GM18520 (cell line): ENCODE data around the gene UBE2V1.
"Not testable (repeated sequence)": the region's sequence is repeated elsewhere in the genome, so short reads cannot be mapped to it uniquely, and the experiment has no call there.

Experiments
- ATAC-seq: cut with Tn5 transposase; IDR thresholded peaks from one replicate; pipeline ENCODE4 v1.9.1; 2021; ENCODE audit not compliant: unreplicated experiment

Gene UBE2V1

DNA sequence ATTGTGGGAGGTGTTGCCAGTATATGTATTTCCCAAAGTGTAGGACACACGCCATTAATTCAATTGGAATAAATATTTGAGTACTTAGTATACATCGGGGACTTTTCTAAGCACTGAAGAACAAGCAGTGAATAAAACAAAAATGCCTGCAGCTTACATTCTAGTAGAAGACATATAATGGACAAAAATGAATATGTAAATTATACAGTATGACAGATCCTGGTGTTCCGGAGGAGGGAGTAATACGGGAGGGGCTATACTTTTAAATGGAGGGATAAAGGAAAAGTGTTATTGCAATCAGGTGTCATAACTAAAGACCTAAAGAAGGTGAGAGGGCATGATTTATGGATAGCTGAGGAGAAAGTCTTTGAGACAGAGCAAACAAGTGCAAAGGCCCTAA is 15.1 kb downstream of the UBE2V1 start:
- no peak for ATAC-seq

DNA sequence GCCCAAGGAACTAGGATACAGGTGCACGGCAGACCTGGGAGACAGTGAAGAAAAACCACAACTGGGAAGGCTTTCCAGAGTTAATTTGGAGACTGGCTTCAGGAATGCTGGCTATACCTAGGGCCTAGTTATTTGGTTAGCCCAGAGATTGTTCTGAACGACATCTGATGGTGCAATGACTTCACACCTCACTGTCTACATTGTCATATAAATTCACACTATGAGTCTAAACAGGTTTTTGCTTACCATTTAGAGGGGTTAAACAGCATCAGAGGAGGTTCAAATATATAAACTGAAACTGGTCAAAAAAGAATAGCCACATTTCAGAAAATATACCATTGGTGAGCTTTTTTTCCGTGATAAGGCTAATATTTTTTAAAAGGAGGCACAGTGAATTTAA is 16.7 kb downstream of the UBE2V1 start:
- no peak for ATAC-seq

DNA sequence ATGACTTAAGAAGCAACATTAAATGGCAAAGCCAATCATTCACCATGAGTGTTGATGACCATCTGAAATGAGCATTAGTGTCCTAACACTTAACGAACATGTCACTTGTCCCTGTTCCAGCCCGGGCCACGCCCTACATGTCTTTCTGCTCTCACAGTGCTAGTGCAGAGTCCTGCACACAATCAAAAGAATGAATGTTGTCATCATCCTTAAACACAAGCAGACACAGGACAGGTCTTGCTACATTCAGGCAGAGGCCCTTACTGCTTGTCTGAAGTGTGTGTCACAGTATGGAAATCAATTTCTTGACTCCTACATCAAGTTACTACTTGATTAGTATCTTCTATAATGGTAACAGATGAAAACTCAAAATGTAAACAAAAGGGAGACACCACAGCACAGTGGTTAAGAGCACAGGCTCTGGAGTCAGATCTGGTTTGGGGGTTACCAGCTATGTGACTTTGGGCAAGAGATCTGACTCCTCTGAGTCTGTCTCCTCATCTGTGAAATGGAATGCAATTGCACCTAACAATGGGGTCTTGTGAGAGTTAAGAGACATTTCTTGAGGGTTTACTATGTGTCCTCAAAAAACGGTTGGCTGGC is 17.4 kb downstream of the UBE2V1 start:
- no peak for ATAC-seq

DNA sequence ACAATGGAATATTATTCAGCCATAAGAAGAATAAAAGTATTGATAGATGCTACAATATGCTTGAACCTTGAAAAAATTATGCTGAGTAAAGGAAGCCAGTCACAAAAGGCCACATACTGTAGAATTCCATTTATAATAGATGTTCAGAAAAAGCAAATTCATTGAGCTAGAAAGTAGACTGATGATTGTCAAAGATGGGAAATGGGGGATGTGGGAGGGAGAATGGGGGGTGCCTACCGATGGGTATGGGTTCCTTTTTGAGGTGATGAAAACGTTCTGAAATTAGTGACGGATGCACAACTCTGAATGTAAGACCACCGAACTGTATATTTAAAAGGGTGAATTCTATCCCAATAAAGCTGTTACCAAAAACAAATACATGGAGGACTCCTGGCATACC is 18.4 kb downstream of the UBE2V1 start:
- no peak for ATAC-seq

DNA sequence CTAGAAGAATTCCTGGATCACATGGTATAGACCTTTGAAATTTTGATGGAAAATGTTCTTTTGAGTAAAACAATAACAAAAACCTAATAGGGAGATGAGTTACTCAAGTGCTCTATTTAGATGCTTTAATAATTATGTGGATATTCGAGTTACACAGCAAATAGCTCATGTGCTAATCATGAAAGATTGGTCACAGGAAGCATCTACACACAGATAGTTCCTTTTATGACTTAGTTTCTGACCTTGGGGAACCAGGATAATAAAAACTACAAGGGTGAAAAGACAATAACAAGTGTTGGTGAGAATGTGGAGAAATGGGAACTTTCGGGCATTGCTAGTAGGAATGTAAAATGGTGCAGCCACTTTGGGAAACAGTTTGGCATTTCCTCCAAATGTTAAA is 19.7 kb downstream of the UBE2V1 start:
- no peak for ATAC-seq

DNA sequence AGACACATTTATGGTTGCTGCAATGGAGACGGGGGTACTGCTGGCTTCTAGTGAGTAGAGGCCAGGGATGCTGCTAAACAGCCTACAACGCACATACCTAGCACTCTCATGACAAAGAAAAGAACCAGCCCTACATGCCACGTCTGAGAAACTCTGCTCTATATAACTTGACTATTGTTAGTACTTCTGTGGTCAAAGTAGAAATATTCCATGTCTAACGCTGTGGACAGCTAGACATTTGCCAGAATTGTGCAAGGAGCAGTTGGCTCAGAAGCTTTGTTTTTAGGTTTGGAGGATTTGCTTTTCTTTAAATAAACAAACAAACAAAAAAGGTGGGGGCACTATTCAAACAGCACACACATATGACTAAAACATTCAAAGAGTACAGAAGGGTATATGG is 20.5 kb downstream of the UBE2V1 start:
- no peak for ATAC-seq

DNA sequence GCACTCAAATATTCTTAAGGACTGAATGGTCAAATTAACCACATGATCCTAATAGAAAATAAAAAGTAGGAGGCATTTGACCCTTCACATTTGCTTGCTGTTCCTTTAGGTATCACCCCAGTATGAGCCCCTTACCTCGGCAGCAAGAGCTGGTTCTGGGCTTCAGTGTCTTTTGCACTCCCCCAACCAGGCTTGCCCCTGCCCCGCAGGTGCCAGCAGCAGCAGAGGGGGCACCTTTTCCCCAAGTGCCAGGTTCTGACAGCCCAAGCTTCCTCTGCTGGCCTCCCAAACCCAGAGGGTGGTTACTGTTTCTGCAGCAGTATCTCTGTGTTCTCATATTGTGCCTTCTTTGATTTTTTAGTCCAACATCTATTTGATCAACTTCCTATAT is 23.2 kb downstream of the UBE2V1 start:
- no peak for ATAC-seq

DNA sequence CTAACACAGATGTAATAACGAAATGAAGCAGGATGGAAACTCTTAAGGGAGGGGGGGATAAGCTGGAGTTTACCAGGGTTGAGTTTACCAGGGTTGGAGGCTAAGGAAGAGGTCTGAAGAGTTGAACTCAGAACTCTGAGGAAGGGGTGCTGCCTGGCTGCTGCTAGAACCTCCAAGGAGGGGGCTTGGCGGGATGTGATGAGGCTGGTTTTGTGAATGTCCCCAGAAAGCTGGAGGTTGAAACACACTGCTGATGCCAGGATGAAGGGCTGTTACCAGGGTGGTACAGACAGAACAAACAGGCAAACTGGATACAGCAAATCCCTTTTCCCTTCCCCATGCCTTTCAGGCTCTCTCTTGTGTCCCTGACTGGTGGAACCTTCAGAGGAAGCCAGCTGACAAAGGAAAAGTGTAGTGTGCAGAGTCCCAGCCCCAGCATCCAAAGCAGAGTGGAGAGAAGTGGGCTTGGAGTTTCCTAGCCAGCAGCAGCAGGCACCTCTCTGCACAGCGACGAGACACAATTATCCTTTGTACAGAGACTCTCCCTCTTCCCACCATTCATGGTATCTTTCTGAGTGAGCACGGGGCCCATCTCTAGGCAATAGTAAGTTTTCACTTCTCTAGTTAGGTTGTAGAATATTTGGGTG is 23.7 kb downstream of the UBE2V1 start:
- ATAC-seq: no peak

DNA sequence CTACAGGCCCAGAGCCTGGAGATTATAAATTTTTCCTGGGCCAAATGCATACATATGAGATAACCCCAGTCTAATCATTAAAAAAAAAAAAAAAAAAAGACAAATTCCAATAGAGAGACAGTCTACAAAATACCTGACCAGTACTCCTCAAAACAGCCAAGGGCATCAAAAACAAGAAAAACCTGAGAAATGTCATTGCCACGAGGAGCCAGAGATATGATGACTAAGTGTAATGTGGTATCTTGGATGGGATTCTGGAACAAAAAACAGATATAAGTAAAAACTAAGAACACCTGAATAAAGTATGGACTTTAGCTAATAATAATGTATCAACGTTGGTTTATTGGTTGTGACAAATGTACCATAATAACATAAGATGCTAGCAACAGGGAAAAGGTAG is 24.9 kb downstream of the UBE2V1 start:
- ATAC-seq: no peak

DNA sequence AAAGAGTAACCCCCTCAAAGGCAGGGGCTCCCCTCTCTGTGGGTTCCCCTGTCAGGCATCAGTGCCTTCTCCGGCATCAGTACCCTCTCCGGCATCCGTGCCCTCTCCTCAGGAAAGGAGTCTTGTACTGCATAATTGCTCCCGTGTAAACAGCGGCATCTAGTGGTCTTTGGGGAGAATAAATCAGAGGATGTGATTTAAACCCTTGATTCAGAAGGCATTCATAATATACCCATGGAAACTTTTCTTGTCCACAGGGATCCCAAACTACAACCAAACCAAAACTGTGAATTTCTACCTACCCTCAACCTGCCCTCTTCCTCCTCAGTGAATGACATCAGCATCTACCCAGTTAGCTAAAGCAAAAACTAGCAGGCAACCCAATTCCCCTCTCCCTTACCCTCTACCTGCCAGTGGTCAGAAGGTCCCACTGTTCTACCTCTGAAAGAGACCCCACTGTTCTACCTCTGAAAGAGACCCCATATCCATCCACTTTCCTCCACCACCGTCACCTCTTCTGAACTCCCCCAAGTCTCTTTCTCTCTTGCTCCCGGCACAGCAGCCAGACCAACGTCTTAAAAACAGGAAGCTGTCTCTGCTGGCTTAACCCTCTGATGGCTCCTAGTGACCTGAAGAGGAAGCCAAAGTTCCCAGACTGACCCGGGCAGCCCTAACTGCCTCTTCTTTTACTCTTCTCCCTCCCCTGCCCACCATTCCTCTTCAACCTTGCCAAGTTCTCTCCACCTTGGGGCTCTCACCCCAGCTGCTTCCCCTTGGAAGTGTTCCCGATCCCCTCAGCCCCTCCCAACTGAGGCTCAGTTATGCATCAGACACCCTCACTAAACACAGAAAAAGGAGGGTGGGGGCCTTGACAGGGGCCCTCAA is 27.2 kb downstream of the UBE2V1 start:
- no peak for ATAC-seq

DNA sequence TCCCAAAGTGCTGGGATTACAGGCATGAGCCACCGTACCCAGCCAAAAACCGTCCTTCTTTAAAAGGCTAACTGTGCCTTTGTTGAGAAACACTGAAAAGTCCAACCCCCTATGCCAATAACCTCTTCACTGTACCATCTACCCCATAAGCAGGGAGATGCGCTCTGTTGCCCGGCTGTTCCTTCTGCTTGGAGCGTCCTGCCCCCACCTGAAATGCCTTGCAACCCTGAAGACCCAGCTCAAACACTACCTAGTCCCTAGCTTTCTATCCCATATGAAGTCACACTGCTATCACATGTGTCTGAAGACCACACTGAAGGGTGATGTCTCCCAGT is 27.8 kb downstream of the UBE2V1 start:
- ATAC-seq: no peak

DNA sequence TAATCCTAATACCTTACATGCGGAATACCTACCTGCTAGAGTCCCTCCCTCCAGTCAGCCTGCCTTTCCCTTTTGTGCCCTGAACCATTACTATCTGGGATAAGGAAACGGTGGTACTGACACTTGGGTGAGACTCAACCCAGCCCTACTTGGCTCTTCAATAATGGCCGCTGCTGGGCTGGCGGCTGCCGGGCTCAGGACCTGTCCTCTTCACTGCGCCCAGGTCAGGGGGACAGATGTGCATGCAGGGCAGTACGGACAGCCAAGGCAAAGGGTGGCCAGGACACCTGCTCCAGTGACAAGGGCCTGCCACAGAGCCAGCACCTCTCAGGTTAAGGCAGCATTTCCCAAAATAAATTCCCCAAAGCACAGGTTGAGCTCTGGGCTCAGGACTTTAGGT is 29.9 kb downstream of the UBE2V1 start:
- no peak for ATAC-seq

DNA sequence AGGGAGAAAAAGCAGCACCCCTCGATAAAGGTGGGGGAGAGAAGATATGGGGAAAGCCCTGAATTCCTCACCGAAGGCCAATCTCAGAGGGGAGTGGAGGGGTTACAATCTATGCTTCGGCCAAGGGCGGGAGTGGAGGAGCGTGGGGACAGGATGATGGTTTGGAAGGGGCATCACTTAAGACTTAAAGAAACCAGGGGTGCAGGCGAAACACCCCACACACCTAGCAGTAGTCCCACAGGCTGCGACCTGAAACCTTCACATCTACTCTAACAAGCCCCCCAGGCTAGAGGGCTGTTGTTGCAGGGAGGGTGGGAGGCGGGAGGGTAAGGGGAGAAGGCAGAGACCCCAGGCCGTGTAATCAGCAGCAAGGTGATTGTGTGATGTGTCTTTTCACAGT is 30.9 kb downstream of the UBE2V1 start:
- not testable (repeated sequence) for ATAC-seq

DNA sequence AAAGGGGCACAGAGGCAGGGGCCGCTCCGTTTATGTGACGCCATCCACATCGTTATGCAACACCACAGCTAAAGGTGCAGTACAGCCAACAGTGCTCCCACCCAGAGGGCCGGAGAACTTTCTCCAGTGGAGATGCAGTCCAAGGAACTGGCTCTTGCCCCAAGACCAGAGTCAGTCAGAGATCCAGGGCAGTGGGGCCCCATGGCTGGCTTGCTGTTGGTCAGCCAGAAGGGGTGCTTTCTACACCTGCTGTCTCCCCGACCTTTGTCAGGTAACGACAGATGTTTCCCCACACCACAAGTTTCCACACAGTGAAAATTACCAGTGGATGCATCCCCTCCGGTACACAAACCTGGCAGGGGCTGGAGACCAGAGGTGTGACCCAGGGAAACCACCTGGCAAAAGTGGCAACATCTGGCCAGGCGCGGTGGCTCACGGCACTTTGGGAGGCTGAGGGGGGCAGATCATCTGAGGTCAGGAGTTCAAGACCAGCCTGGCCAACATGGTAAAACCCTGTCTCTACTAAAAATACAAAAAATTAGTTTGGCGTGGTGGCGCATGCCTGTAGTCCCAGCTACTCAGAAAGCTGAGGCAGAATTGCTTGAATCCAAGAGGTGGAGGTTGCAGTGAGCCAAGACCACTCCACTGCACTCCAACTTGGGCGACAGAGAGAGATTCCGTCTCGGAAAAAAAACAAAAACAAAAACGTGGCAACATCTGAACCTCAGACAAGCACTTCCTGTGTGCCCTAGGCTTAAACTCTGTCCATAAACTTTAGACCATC is 34.9 kb downstream of the UBE2V1 start:
- no peak for ATAC-seq

DNA sequence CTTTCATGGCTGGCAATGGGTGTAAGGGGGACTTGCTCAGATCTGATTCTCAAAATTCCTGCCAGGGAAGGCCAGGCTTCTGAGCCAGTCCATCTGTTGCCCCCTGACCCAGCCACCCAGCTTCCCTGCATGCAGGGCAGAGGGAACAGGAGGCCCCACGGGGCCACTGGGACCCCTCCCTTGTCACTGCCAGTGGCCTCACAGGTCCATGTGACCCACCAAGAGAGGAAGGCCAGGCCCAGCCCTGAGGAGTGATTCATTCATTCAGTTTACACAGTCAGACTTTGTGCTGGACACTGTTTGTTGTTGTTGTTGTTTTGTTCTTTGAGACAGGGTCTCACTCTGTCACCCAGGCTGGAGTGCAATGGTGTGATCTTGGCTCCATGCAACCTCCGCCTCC is 39.5 kb downstream of the UBE2V1 start:
- no peak for ATAC-seq

DNA sequence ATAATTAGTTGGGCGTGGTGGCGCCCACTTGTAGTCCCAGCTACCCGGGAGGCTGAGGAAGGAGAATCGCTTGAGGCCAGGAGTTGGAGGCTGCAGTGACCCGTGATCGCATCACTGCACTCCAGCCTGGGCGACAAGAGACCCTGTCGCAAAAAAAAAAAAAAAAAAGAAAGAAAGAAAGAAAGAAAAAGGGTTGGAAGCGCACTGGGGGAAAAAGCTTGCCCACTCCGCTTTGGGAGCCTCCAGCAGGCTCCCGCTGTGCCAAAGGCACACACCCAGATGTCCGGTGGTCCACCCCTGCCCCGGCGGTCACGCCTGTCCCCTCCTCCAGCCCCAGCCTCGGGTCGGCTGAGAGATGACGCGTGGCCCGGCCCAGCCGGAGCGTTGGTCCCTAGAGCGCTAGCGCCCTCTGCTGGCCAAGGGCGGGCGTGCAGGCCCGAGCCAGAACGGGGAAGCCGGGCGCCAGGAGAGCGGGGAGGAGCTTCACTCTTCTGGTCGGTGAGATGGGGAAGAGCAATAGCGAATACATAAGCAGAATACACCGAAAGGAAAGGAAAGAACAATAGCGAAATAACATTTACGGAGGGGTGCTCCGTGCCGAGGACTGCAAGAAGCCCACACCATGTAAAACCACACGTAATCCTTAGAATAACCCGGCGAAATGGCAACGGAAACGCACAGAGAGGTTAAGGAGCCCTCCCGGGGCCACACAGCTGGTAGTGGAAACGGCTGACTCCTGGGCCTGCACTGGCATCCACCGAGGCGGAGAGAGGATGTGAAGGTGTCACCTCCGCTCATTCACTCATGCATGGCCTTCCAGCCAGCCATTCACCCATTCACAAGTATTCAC is 41.7 kb downstream of the UBE2V1 start:
- ATAC-seq: no peak

DNA sequence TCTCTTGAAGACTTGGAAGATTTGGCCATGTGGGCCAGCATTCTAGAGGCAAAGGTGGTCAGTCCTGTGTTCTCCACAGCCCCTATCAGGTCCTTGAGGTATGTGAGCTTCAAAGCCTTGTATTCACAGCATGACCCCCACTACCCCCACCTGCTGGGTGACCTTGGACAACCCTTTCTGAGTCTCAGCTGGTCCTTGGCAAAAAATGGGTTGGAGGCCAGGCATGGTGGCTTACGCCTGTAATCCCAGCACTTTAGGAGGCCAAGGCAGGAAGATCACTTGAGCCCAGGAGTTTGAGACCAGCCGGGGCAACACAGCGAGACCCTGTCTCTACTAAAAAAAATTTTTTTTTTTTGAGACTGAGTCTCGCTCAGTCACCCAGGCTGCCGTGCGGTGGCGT is 42.6 kb downstream of the UBE2V1 start:
- ATAC-seq: no peak

DNA sequence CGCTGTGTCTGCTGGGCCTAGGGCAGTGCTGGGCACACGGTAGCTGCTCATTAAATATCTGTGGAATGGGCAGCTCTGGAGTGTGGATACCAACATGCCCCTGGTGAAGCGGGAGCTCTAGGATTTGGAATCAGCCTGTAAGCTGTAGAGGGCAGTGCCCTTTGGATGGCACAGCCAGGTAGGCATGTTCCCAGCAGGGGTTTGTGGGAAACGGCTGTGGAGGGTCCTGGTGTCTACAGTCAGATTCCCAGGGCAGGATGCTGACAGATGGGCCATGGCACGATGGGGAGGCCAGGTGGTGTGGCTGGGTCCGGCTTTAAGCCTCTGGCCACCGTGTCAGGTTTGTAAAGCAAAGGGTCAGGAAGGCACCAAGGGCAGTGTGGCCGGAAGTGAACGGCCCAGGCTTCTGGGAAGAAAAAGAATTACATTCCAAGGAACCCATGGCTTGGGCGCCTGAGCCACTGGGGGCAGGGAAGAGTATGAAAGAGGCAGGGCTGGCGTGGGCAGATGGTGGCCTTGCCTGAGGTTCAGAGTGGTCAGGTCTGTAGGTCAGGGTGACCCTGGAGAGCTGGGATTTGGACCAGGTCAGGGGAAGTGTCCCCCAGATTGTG is 44.8 kb downstream of the UBE2V1 start:
- no peak for ATAC-seq

DNA sequence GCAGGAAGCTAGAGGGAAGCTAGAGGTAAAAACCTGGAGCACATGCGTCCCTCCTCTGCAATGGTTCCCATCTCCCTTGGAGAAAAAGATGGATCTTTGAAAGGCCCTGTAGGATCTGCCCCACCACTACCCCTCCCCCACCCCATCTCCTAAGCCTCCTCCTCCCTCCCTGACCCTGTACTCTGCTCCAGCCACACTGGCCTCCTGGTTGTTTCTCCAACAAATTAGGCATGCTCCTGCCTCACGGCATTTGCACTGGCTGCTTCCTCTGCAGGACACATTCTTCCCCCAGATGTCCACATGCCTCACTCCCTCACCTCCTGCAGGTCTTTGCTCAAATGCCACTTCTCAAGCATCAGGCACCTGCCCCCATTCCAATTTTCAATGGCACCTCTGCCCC is 45.5 kb downstream of the UBE2V1 start:
- ATAC-seq: no peak

DNA sequence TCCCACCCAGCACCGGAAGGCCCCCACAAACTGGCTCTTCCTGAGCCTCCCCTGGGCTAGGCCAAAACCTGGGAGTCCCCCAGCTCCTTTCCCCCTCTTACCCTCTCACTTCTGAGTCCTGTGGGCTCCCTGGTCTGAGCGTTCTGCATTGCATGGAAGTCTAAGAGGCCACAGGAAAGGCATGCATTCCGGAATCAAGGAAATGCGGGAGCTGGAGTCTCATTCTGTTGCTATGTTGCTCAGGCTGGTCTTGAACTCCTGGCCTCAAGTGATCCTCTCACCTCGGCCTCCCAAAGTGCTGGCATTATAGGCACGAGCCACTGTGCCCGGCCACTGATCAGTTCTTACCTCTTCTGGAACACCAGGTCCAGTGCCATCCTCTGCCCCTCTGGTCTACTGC is 45.9 kb downstream of the UBE2V1 start:
- ATAC-seq: no peak
